H1 (cell line): Measurements from ENCODE around the gene SELENOO. TPM values are rescaled to one million over a fixed set of nuclear protein-coding genes. Genes with fewer than 3 reads are reported as not detected.

Experiments used
- BCL11A ChIP-seq, 2 experiments: IDR thresholded peaks; one replicate each; pipeline ENCODE4 v1.6.1; 2011; ENCODE audit warnings: low read depth in 2 of 2, low read length in 2 of 2, mild to moderate bottlenecking in 2 of 2
- CHD1 ChIP-seq: IDR thresholded peaks from 2 replicates; pipeline ENCODE4 v1.6.1; 2012; ENCODE audit warnings: low read depth, low read length, improper control_type of control experiment
- KDM5A ChIP-seq: fragments of 200-600 bp; IDR thresholded peaks from 2 replicates; pipeline ENCODE4 v1.7.1; 2012; ENCODE audit warnings: mild to moderate bottlenecking, low read length, inconsistent platforms, mixed read lengths
- POU5F1 ChIP-seq: IDR thresholded peaks from 2 replicates; pipeline ENCODE4 v1.6.1; 2011; ENCODE audit warnings: low read depth, mild to moderate bottlenecking, low read length, moderate library complexity
- RBBP5 ChIP-seq: IDR thresholded peaks from 2 replicates; pipeline ENCODE4 v1.7.1; 2012; ENCODE audit warnings: low read depth, mild to moderate bottlenecking, inconsistent platforms, low read length, moderate library complexity, borderline replicate concordance
- polyA plus RNA-seq, 7 experiments: library from polyadenylated mRNA; depleted of rRNA in 3 of 7; stranded (reverse) in 5 of 7; unstranded in 2 of 7; fragments of >200 nt in 5 of 7; fragments of 200-250 nt in 2 of 7; gene quantifications; 1 replicate in 5 of 7; 2 replicates in 1 of 7; 4 replicates in 1 of 7; pipeline versions ENCODE4 v1.2.1 to v1.2.3, GENCODE V29; 2011 to 2013; ENCODE audit warnings: missing spikeins in 2 of 7, mixed read lengths in 2 of 7
- total RNA-seq: library from RNA; stranded (reverse); fragmentation: NEBNext Ultra II Directional; extraction: Animal tissue kit (Norgen Biotek cat#: 25700); gene quantifications from 2 replicates; pipeline ENCODE4 v1.2.1, GENCODE V29; 2021

The SELENOO gene
- total and polyA plus RNA-seq, 2 of the 8 experiments (the other 6 are each of a cell fraction or from before 2014, with no cell fraction given), result 18.6 to 25.1 TPM

GRCh38 chr22:50264104-50264745, 63.4 kb downstream of the SELENOO start (continued):
- no peak for TF ChIP-seq RBBP5
- TF ChIP-seq KDM5A, result no peak
- TF ChIP-seq POU5F1, result no peak
- no peak for TF ChIP-seq BCL11A (IDR thresholded peaks at IDR 0.05; ENCODE audit: low read depth in 2 of 2, low read length in 2 of 2)
- no peak for TF ChIP-seq CHD1
